ENCODE results near the gene SHROOM4. TPM values are rescaled to one million over a fixed set of nuclear protein-coding genes. Genes with fewer than 3 reads are reported as not detected.
A peak's percentile ranks its signal among the peaks of the same experiment; 100 is the strongest.

The SHROOM4 gene
- not detected in 2 replicates for total RNA-seq (2011; cell fraction: chromatin; rRNA removed; ENCODE audit: low replicate concordance)
- total RNA-seq (2011; cell fraction: nucleolus; rRNA removed) = not detected in 2 replicates
- not detected in 2 replicates for total RNA-seq (2011; cell fraction: nucleoplasm; rRNA removed)
- not detected in 2 replicates for total RNA-seq (2014; rRNA removed)
- not detected in 2 replicates for total RNA-seq (2014; rRNA removed; fragmentation: Illumina TruSeq; extraction: Trizol)
- total RNA-seq (2015; rRNA removed; fragmentation: Illumina TruSeq; extraction: Trizol) = not detected in 2 replicates
- total RNA-seq (2021) = not detected in 2 replicates
- polyA plus RNA-seq (2011; rRNA removed) = not detected in 2 replicates
- polyA plus RNA-seq (2011; cell fraction: cytosol; rRNA removed) = not detected in 2 replicates
- polyA plus RNA-seq (2011; cell fraction: nucleus; rRNA removed) = not detected in 2 replicates
- not detected in 2 replicates for polyA plus RNA-seq (2012)
- not detected in 2 replicates for polyA plus RNA-seq (2014; fragmentation: Illumina TruSeq; extraction: Trizol)
- polyA plus RNA-seq (2014; fragmentation: Nextera tagmentation; extraction: Ambion mirVana) = not detected
- polyA plus RNA-seq (2014; rRNA removed) = not detected in 2 replicates
- not detected in 2 replicates for polyA minus RNA-seq (2011; rRNA and poly(A)+ RNA removed)
- polyA minus RNA-seq (2011; cell fraction: cytosol; rRNA and poly(A)+ RNA removed) = not detected in 2 replicates
- polyA minus RNA-seq (2011; cell fraction: nucleus; rRNA and poly(A)+ RNA removed) = not detected in 2 replicates
- not detected for Bru-seq, nascent RNA
- not detected for BruChase-seq, experiment 1, labeled RNA remaining after a 2-hour chase
- BruChase-seq, experiment 2, labeled RNA remaining after a 6-hour chase = percentile 1 among the genes with signal in this experiment
- long read RNA-seq, experiment 1 = 0 reads
- long read RNA-seq, experiment 2 = 0 reads
- long read RNA-seq, experiment 3 = 0 reads

DNA sequence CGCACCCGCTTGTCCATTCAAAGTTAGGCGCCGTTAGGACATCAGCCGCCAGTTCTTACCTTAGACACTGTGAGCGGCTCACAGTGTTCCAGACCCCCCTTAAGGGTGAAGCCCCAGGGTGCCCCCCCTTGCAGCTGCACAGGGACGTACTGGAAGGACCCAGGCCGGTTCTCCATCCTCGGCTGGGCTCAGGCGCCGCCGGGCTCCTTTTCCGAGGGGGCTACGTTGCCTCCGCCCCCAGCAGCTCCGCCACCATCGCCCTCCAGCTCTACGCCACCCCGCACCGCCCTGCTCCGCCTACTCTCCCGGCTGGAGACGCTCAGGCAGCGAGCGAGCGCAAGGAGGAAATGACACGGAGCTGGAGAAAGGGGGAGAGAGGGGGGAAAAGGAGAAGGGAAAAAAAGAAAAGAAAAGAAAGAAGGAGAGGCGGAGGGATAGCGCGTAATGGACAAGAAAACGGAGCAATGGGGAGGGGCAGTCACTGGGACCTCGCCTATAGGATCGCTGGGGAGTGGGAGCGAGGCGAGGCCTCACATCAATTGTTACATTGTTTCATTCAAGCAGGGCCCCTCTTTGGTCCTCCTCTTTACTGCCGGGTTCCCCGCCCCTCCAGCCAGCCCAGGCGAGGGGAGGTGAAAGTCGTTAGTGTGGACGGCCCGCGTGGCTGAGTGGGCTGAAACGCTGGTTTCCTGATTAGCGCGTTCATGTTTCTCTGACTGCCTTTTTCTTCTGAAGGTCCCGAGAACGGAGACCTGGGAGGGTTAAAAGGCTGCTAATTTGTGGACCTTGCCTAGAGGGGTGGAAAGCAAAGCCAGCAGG lies at the start of gene SHROOM4:
Gene SHROOM4 (minus strand): TSS at position 352 of the 819 bp plus-strand sequence. CDS start 176 bp downstream, at position 176.
- in situ Hi-C loops (cut with MboI) = no loop called here
- 0% methylated on average over 13 of the region's 47 CpGs for WGBS (ENCODE audit: insufficient coverage, low coverage, missing lambda C conversion rate)
- BruUV-seq (replicated peaks) = no TSS peak
- H3K4me3 ChIP-seq = no peak within 1 kb of the TSS
- no peak for FAIRE-seq
- H3K79me2 ChIP-seq (ENCODE audit: control insufficient read depth, insufficient read depth, low read length) = no peaks in the 10 kb centered on the region
- H4K20me1 ChIP-seq (replicated peaks; ENCODE audit: control insufficient read depth, insufficient read depth, low read length) = no peaks in the 10 kb centered on the region
- H3K4me2 ChIP-seq (ENCODE audit: insufficient read depth, low read length) = no peak within 1 kb of the TSS
- no peak within 1 kb of the TSS for H2AFZ ChIP-seq (ENCODE audit: low read depth, low read length)
- DNase-seq (ENCODE audit: extremely low read depth in 1 of 4, low spot score in 3 of 4) = no peak
- TF ChIP-seq RCOR1 (IDR thresholded peaks at IDR 0.05; ENCODE audit: borderline replicate concordance in 1 of 2, low read depth in 2 of 2, low read length in 2 of 2) (no peak), XRCC3 (IDR thresholded peaks at IDR 0.05) (no peak), LARP7 (IDR thresholded peaks at IDR 0.05) (no peak), KLF10 (CRISPR knock-in tag; IDR thresholded peaks at IDR 0.05) (no peak), ILK (tag; IDR thresholded peaks at IDR 0.05; ENCODE audit: borderline replicate concordance, low read depth) (no peak), GTF3C2 (IDR thresholded peaks at IDR 0.05; ENCODE audit: borderline replicate concordance, extremely low read depth, insufficient read length) (no peak), MCM2 (IDR thresholded peaks at IDR 0.05; ENCODE audit: low read depth) (no peak), BCOR (IDR thresholded peaks at IDR 0.05) (no peak), PHF21A (IDR thresholded peaks at IDR 0.05; ENCODE audit: borderline replicate concordance, low read depth) (no peak), KAT8 (IDR thresholded peaks at IDR 0.05; ENCODE audit: low read depth) (no peak)
- TF ChIP-seq, protein P1, sequence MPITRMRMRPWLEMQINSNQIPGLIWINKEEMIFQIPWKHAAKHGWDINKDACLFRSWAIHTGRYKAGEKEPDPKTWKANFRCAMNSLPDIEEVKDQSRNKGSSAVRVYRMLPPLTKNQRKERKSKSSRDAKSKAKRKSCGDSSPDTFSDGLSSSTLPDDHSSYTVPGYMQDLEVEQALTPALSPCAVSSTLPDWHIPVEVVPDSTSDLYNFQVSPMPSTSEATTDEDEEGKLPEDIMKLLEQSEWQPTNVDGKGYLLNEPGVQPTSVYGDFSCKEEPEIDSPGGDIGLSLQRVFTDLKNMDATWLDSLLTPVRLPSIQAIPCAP (CRISPR knock-in tag; IDR thresholded peaks at IDR 0.05; ENCODE audit: borderline replicate concordance) = no peak
- TF ChIP-seq, protein P2, sequence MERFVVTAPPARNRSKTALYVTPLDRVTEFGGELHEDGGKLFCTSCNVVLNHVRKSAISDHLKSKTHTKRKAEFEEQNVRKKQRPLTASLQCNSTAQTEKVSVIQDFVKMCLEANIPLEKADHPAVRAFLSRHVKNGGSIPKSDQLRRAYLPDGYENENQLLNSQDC (CRISPR knock-in tag; IDR thresholded peaks at IDR 0.05) = no peak
- CTCF ChIA-PET (ENCODE audit: low intra/inter-chr PET ratio) = no interaction called here
- H3K27ac ChIP-seq (ENCODE audit: extremely low read depth, low read depth, low read length) = no peak within 1 kb of the TSS
- H3K9ac ChIP-seq (ENCODE audit: insufficient read depth in 1 of 2, low read depth in 2 of 2, low read length in 2 of 2) = no peak within 1 kb of the TSS
- intact Hi-C loops (cut with micrococcal nuclease) = no loop called here
- no peak for ATAC-seq
- H3K36me3 ChIP-seq (ENCODE audit: control insufficient read depth, insufficient read depth, low read length) = no peaks in the 10 kb centered on the region
- no peaks in the 10 kb centered on the region; a peak in 1 of 5 replicates for H3K4me1 ChIP-seq (replicated peaks in 1 of 2; ENCODE audit: control insufficient read depth in 2 of 2, insufficient read depth in 2 of 2, low read length in 2 of 2)
- H3K27me3 ChIP-seq (ENCODE audit: control insufficient read depth in 2 of 2, insufficient read depth in 2 of 2, low read length in 2 of 2) = peaks cover 0 to 18% of the 10 kb centered on the region in 2 experiments; a peak in 2 of 5 replicates
- POLR2A ChIA-PET = no interaction called here
- no peaks in the 10 kb centered on the region for H3K9me1 ChIP-seq (ENCODE audit: control insufficient read depth, insufficient read depth, low read length)
- no peaks in the 10 kb centered on the region for H3K9me3 ChIP-seq (replicated peaks; ENCODE audit: control insufficient read depth, insufficient read depth, low read depth, low read length)

Measured in K562 (cell line).